H1 (cell line): ENCODE results near the gene TXN2. TPM values are rescaled to one million over a fixed set of nuclear protein-coding genes. Genes with fewer than 3 reads are reported as not detected.

ENCODE experiments used
- CTCF ChIA-PET: fragments of 300-600 bp; sonication (Branson Sonifier 250); formaldehyde crosslinking; loops from one replicate; lab custom pipeline; 2021; ENCODE audit not compliant: partially characterized antibody; lab: Charles Lee
- POLR2A ChIA-PET: fragments of 300-600 bp; sonication (Branson Sonifier 250); formaldehyde crosslinking; loops from one replicate; lab custom pipeline; 2021; ENCODE audit warnings: inconsistent platforms; ENCODE audit not compliant: partially characterized antibody; lab: Charles Lee
- DNase-seq, 2 experiments: peaks; one replicate each; pipeline versions ENCODE4 v3.0.0 to v3.0.0-alpha.2; 2010 to 2022; ENCODE audit warnings: low spot score in 2 of 2, low read depth in 1 of 2, mixed read lengths in 1 of 2
- FAIRE-seq: peaks from 2 replicates; lab custom pipeline; 2011; peaks lifted over from hg19 to GRCh38; lab: Jason Lieb, UNC
- H2AFZ ChIP-seq: 2 replicates; pipeline ENCODE4 v1.8.1; 2012; ENCODE audit warnings: low read length, inconsistent platforms
- H2AK5ac ChIP-seq: 2 replicates; pipeline ENCODE4 v1.6.1; 2013; ENCODE audit warnings: low read depth, low read length
- H2BK120ac ChIP-seq: replicated peaks from 2 replicates; pipeline ENCODE3; 2013; ENCODE audit warnings: low read depth, low read length, inconsistent platforms
- H2BK12ac ChIP-seq: 2 replicates; pipeline ENCODE4 v1.6.1; 2013; ENCODE audit warnings: low read depth, low read length
- H2BK15ac ChIP-seq: 2 replicates; pipeline ENCODE4 v1.6.1; 2013; ENCODE audit warnings: low read length
- H2BK20ac ChIP-seq: 2 replicates; pipeline ENCODE4 v1.6.1; 2013; ENCODE audit warnings: low read length
- H2BK5ac ChIP-seq: 2 replicates; pipeline ENCODE4 v1.6.1; 2013; ENCODE audit warnings: low read depth, low read length
- H3K14ac ChIP-seq: 2 replicates; pipeline ENCODE4 v1.6.1; 2013; ENCODE audit warnings: inconsistent platforms; ENCODE audit not compliant: insufficient read length
- H3K18ac ChIP-seq: 2 replicates; pipeline ENCODE4 v1.6.1; 2013; ENCODE audit warnings: low read length; ENCODE audit errors: extremely low read depth
- H3K23ac ChIP-seq: 2 replicates; pipeline ENCODE4 v1.6.1; 2013; ENCODE audit warnings: inconsistent platforms; ENCODE audit not compliant: insufficient read length
- H3K23me2 ChIP-seq: 2 replicates; pipeline ENCODE4 v1.6.1; 2013; ENCODE audit warnings: low read depth, low read length
- H3K27ac ChIP-seq: 2 replicates; pipeline ENCODE4 v1.6.1; 2011; ENCODE audit warnings: low read depth, low read length, inconsistent platforms
- H3K27me3 ChIP-seq, 4 experiments: replicated peaks in 1 of 4; 1 replicate in 1 of 4; 2 replicates in 3 of 4; pipeline versions ENCODE4 v1.6.1 to v1.8.1; 2011 to 2013; ENCODE audit warnings: low read length in 3 of 4, mild to moderate bottlenecking in 3 of 4, inconsistent platforms in 2 of 4, mixed read lengths in 2 of 4, moderate library complexity in 1 of 4; ENCODE audit not compliant: control insufficient read depth in 3 of 4, insufficient read depth in 3 of 4; ENCODE audit errors: extremely low read depth in 1 of 4
- H3K36me3 ChIP-seq, 4 experiments: 2 replicates each; pipeline versions ENCODE4 v1.6.1 to v1.8.1; 2011 to 2013; ENCODE audit warnings: mild to moderate bottlenecking in 4 of 4, low read length in 3 of 4, moderate library complexity in 2 of 4, control low read depth in 1 of 4, inconsistent platforms in 1 of 4; ENCODE audit not compliant: insufficient read depth in 4 of 4, control insufficient read depth in 2 of 4
- H3K4ac ChIP-seq: replicated peaks from 2 replicates; pipeline ENCODE3; 2013; ENCODE audit warnings: low read length, low read depth, mixed read lengths, inconsistent platforms; ENCODE audit not compliant: insufficient read length
- H3K4me1 ChIP-seq, 4 experiments: replicated peaks in 1 of 4; 1 replicate in 1 of 4; 2 replicates in 3 of 4; pipeline versions ENCODE4 v1.6.1 to v1.8.1; 2011 to 2013; ENCODE audit warnings: low read length in 3 of 4, inconsistent platforms in 2 of 4, mixed read lengths in 1 of 4; ENCODE audit not compliant: insufficient read depth in 4 of 4, control insufficient read depth in 3 of 4
- H3K4me2 ChIP-seq, 2 experiments: 2 replicates each; pipeline versions ENCODE4 v1.6.1 to v1.8.1; 2011 to 2013; ENCODE audit warnings: low read depth in 2 of 2, low read length in 2 of 2, control low read depth in 1 of 2, inconsistent platforms in 1 of 2, mild to moderate bottlenecking in 1 of 2; ENCODE audit not compliant: insufficient read depth in 1 of 2
- H3K4me3 ChIP-seq, 4 experiments: fragments of 200-600, 300-600 bp in 1 of 4; sonication (generic), shearing (Covaris generic), sonication (Bioruptor Twin) in 1 of 4; 2 replicates each; pipeline versions ENCODE4 v1.5.1 to v1.8.1; 2011 to 2016; ENCODE audit warnings: low read length in 4 of 4, low read depth in 3 of 4, control low read depth in 2 of 4, inconsistent platforms in 2 of 4, mild to moderate bottlenecking in 2 of 4, mixed read lengths in 1 of 4, moderate library complexity in 1 of 4; ENCODE audit not compliant: insufficient read depth in 2 of 4; ENCODE audit errors: extremely low read depth in 1 of 4
- H3K56ac ChIP-seq: replicated peaks from 2 replicates; pipeline ENCODE3; 2013; ENCODE audit warnings: low read depth, mild to moderate bottlenecking, mixed read lengths, low read length, inconsistent platforms; ENCODE audit not compliant: insufficient read length
- H3K79me1 ChIP-seq: 2 replicates; pipeline ENCODE4 v1.6.1; 2013; ENCODE audit warnings: low read depth, low read length, control low read depth
- H3K79me2 ChIP-seq, 2 experiments: 2 replicates each; pipeline versions ENCODE4 v1.6.1 to v1.8.1; 2012 to 2013; ENCODE audit warnings: low read length in 2 of 2, mild to moderate bottlenecking in 2 of 2, inconsistent platforms in 1 of 2; ENCODE audit not compliant: insufficient read depth in 2 of 2, control insufficient read depth in 1 of 2
- H3K9ac ChIP-seq, 4 experiments: replicated peaks in 1 of 4; 1 replicate in 1 of 4; 2 replicates in 3 of 4; pipeline versions ENCODE4 v1.6.1 to v1.8.1; 2011 to 2013; ENCODE audit warnings: low read depth in 3 of 4, low read length in 3 of 4, control low read depth in 2 of 4, mild to moderate bottlenecking in 2 of 4, moderate library complexity in 2 of 4, inconsistent platforms in 1 of 4; ENCODE audit errors: extremely low read depth in 1 of 4
- H3K9me3 ChIP-seq, 2 experiments: 2 replicates each; pipeline versions ENCODE4 v1.6.1 to v1.8.1; 2012 to 2013; ENCODE audit warnings: mild to moderate bottlenecking in 2 of 2, moderate library complexity in 2 of 2, control low read depth in 1 of 2, inconsistent platforms in 1 of 2, low read depth in 1 of 2, low read length in 1 of 2, mixed read lengths in 1 of 2; ENCODE audit not compliant: insufficient read depth in 2 of 2
- H4K20me1 ChIP-seq, 2 experiments: replicated peaks in 1 of 2; 2 replicates each; pipeline versions ENCODE3 to v1.8.1; 2011 to 2013; ENCODE audit warnings: inconsistent platforms in 2 of 2, low read length in 2 of 2, mild to moderate bottlenecking in 1 of 2; ENCODE audit not compliant: insufficient read depth in 2 of 2, control insufficient read depth in 1 of 2
- H4K5ac ChIP-seq: 2 replicates; pipeline ENCODE4 v1.6.1; 2013; ENCODE audit warnings: low read length, low read depth, mixed read lengths, inconsistent platforms; ENCODE audit not compliant: insufficient read length
- H4K8ac ChIP-seq: 2 replicates; pipeline ENCODE4 v1.8.0; 2013; ENCODE audit warnings: mild to moderate bottlenecking, moderate library complexity, low read length, inconsistent platforms; ENCODE audit not compliant: insufficient read depth; ENCODE audit errors: extremely low read depth
- H4K91ac ChIP-seq: replicated peaks from 2 replicates; pipeline ENCODE3; 2013; ENCODE audit warnings: low read length, mixed read lengths, inconsistent platforms; ENCODE audit not compliant: insufficient read length
- ATF2 ChIP-seq: IDR thresholded peaks from 2 replicates; pipeline ENCODE4 v1.6.1; 2012; ENCODE audit warnings: low read length, inconsistent platforms
- CTCF ChIP-seq, 3 experiments: IDR thresholded peaks; 1 replicate in 2 of 3; 2 replicates in 1 of 3; pipeline versions ENCODE4 v1.5.1 to v1.6.1; 2011; ENCODE audit warnings: low read length in 3 of 3, mild to moderate bottlenecking in 3 of 3, inconsistent platforms in 2 of 3, low read depth in 1 of 3, moderate library complexity in 1 of 3; ENCODE audit not compliant: insufficient read depth in 1 of 3; ENCODE audit errors: control extremely low read depth in 1 of 3
- EP300 ChIP-seq, 2 experiments: IDR thresholded peaks; 1 replicate in 1 of 2; 2 replicates in 1 of 2; pipeline ENCODE4 v1.6.1; 2011 to 2012; ENCODE audit warnings: low read depth in 2 of 2, low read length in 2 of 2, mild to moderate bottlenecking in 2 of 2, borderline replicate concordance in 1 of 2, inconsistent platforms in 1 of 2, moderate library complexity in 1 of 2
- RNF2 ChIP-seq: fragments of 200-900, 300-1000 bp; sonication (generic); IDR thresholded peaks from 2 replicates; pipeline ENCODE4 v1.7.1; 2016; ENCODE audit warnings: borderline replicate concordance, low read depth, mild to moderate bottlenecking, antibody characterized with exemption, low read length; ENCODE audit not compliant: poor library complexity, severe bottlenecking; ENCODE audit errors: missing control alignments
- SP1 ChIP-seq: IDR thresholded peaks from 2 replicates; pipeline ENCODE4 v1.6.1; 2011; ENCODE audit warnings: low read depth, low read length
- SP2 ChIP-seq: IDR thresholded peaks from 2 replicates; pipeline ENCODE4 v1.6.1; 2012; ENCODE audit warnings: mild to moderate bottlenecking, low read length, inconsistent platforms
- SP4 ChIP-seq: IDR thresholded peaks from 2 replicates; pipeline ENCODE4 v1.6.1; 2012; ENCODE audit warnings: low read length, inconsistent platforms
- TAF7 ChIP-seq: optimal IDR thresholded peaks from 2 replicates; pipeline ENCODE3; 2011; ENCODE audit warnings: low read depth, mild to moderate bottlenecking, inconsistent platforms, low read length, moderate library complexity, borderline replicate concordance
- WGBS, 2 experiments: shearing (Covaris generic) in 1 of 2; methylation state at CpG; one replicate each; pipeline versions ENCODE4 v1.1.6 to v1.1.7; 2013 to 2015; ENCODE audit warnings: low lambda C conversion rate in 2 of 2, mixed read lengths in 2 of 2, inconsistent platforms in 1 of 2, low coverage in 1 of 2, missing lambda C conversion rate in 1 of 2; ENCODE audit not compliant: insufficient replicate concordance in 2 of 2, insufficient coverage in 1 of 2, insufficient read length in 1 of 2; ENCODE audit errors: extremely low coverage in 1 of 2, missing lambda C conversion rate in 1 of 2; 5-methylcytosine and 5-hydroxymethylcytosine counted together
- polyA plus RNA-seq, 7 experiments: library from polyadenylated mRNA; depleted of rRNA in 3 of 7; stranded (reverse) in 5 of 7; unstranded in 2 of 7; fragments of >200 nt in 5 of 7; fragments of 200-250 nt in 2 of 7; gene quantifications; 1 replicate in 5 of 7; 2 replicates in 1 of 7; 4 replicates in 1 of 7; pipeline versions ENCODE4 v1.2.1 to v1.2.3, GENCODE V29; 2011 to 2013; ENCODE audit warnings: missing spikeins in 2 of 7, mixed read lengths in 2 of 7
- total RNA-seq: library from RNA; stranded (reverse); fragmentation: NEBNext Ultra II Directional; extraction: Animal tissue kit (Norgen Biotek cat#: 25700); gene quantifications from 2 replicates; pipeline ENCODE4 v1.2.1, GENCODE V29; 2021

Gene TXN2
- total and polyA plus RNA-seq, 2 of the 8 experiments (the other 6 are each of a cell fraction or from before 2014, with no cell fraction given): 47.5 to 116 TPM

- FAIRE-seq (no peak), DNase-seq (no peak)
- H2BK5ac ChIP-seq: no peak overlapping the region
- no peaks in the 10 kb centered on the region for H4K20me1 ChIP-seq
- peaks cover 3 to 12% (median 7%) of the 10 kb centered on the region in 4 experiments; a peak in 6 of 7 replicates for H3K4me1 ChIP-seq
- H3K56ac ChIP-seq: no peak overlapping the region
- 0 out of 2 replicates have a peak overlapping the region, but pooled peaks have one; percentile 5 for H2AK5ac ChIP-seq
- no peaks in the 10 kb centered on the region for H3K9me3 ChIP-seq
- H2BK12ac ChIP-seq: peak overlapping the region; percentile 68; the same call in 1 of the 2 replicates
- H4K8ac ChIP-seq: peak overlapping the region; percentile 83; the same call in 1 of the 2 replicates
- no peak overlapping the region for H2BK120ac ChIP-seq
- H3K79me2 ChIP-seq: no peaks in the 10 kb centered on the region
- H3K9ac ChIP-seq: no peak overlapping the region
- no peak overlapping the region for H2BK20ac ChIP-seq
- H3K14ac ChIP-seq: no peak overlapping the region
- CTCF ChIA-PET: interaction anchor here (1.0 to 3.0 kb wide), 5 partner anchors 23 to 318 kb away, joined by 3 to 22 read pairs (median 4); no protein-coding TSS in a partner anchor
- H2BK15ac ChIP-seq: peak overlapping the region; percentile 55
- 0 out of 2 replicates have a peak, but pooled peaks cover 2% of the 10 kb centered on the region for H3K23me2 ChIP-seq
- H3K4me3 ChIP-seq: no peak overlapping the region
- H3K36me3 ChIP-seq: peaks cover 0 to 2% (median 0%) of the 10 kb centered on the region in 4 experiments; a peak in 1 of 8 replicates
- H3K27ac ChIP-seq: no peak overlapping the region
- no peak overlapping the region for H3K4me2 ChIP-seq
- 89% methylated on average over 17 of the region's 17 CpGs; no CpG with 5 or more reads in 1 of the 2 experiments for WGBS, 2 experiments
- H3K18ac ChIP-seq: no peak overlapping the region
- no peak overlapping the region for H3K4ac ChIP-seq
- H3K23ac ChIP-seq: no peak overlapping the region
- H2AFZ ChIP-seq: no peak overlapping the region
- H3K27me3 ChIP-seq: no peaks in the 10 kb centered on the region
- no peak overlapping the region for H4K5ac ChIP-seq
- no peak overlapping the region for H4K91ac ChIP-seq
- POLR2A ChIA-PET: interaction anchor here (0.8 to 1.5 kb wide), 7 partner anchors 8 to 135 kb away, joined by 3 to 8 read pairs (median 3); partner anchors contain the start of gene FOXRED2
- no peaks in the 10 kb centered on the region for H3K79me1 ChIP-seq
- TF ChIP-seq ATF2: no peak
- TF ChIP-seq SP1: no peak
- TF ChIP-seq RNF2: no peak
- no peak for TF ChIP-seq SP4
- TF ChIP-seq SP2: no peak
- no peak for TF ChIP-seq EP300 (IDR thresholded peaks at IDR 0.05; ENCODE audit: borderline replicate concordance in 1 of 2, low read depth in 2 of 2, low read length in 2 of 2)
- TF ChIP-seq TAF7: no peak
- TF ChIP-seq CTCF (IDR thresholded peaks at IDR 0.05; ENCODE audit: control extremely low read depth in 1 of 3, insufficient read depth in 1 of 3, low read depth in 1 of 3, low read length in 3 of 3): no peak
These were observed 17.7 kb downstream of the TXN2 start for GRCh38 chr22:36463783-36464184.
